Ascending aorta (tissue), 2 donors: ENCODE results near the gene EEF1AKMT4. TPM values are rescaled to one million over a fixed set of nuclear protein-coding genes. Genes with fewer than 3 reads are reported as not detected.

Experiments used
- DNase-seq, 2 donors: peaks; one replicate each; pipeline ENCODE4 v3.0.0-alpha.2; 2019; ENCODE audit warnings: low spot score in 2 of 2
- H3K27ac ChIP-seq, 2 donors: fragments of 200-600 bp; sonication (generic); one replicate each; pipeline ENCODE4 v1.5.1; 2016 to 2017; ENCODE audit warnings: mild to moderate bottlenecking in 1 of 2
- H3K27me3 ChIP-seq: fragments of 200-600 bp; sonication (generic); one replicate; pipeline ENCODE4 v1.5.1; 2017
- H3K36me3 ChIP-seq, 2 donors: fragments of 200-600 bp; sonication (generic); one replicate each; pipeline ENCODE4 v1.5.1; 2016
- H3K4me1 ChIP-seq, 2 donors: fragments of 200-600 bp; sonication (generic); one replicate each; pipeline ENCODE4 v1.5.1; 2016 to 2017; ENCODE audit warnings: mild to moderate bottlenecking in 1 of 2
- H3K4me3 ChIP-seq, 2 donors: fragments of 200-600 bp; sonication (generic); one replicate each; pipeline ENCODE4 v1.5.1; 2016 to 2017; ENCODE audit warnings: mild to moderate bottlenecking in 1 of 2
- H3K9me3 ChIP-seq, 2 donors: fragments of 200-600 bp; sonication (generic); one replicate each; pipeline ENCODE4 v1.5.1; 2016
- CTCF ChIP-seq, 3 experiments: fragments of 200-600 bp in 2 of 3; fragments of 450-650 bp in 1 of 3; sonication (generic) in 2 of 3; IDR thresholded peaks; one replicate each; pipeline ENCODE4 v1.5.1; 2016 to 2019; ENCODE audit warnings: antibody characterized with exemption in 3 of 3, mild to moderate bottlenecking in 1 of 3, moderate library complexity in 1 of 3
- intact Hi-C: fragments of 100-400 bp; cut with DNase I; formaldehyde crosslinking; loops from one replicate; pipeline ENCODE4 v1.15.1; 2023
- total RNA-seq: library from RNA; depleted of rRNA; stranded (reverse); fragments of >200 nt; gene quantifications from one replicate; pipeline ENCODE4 v1.1.0, GENCODE V29; 2016

Gene EEF1AKMT4
- total RNA-seq, 1 donor from 2014 or later, result 4.8 TPM

GRCh38 chr3:184233127-184233843 is 16.2 kb upstream of the EEF1AKMT4 start:
- Histone ChIP-seq H3K27ac (no peak overlapping the region), H3K27me3 (peaks cover 25% of the 10 kb centered on the region), H3K4me3 (no peak overlapping the region), H3K36me3 (no peaks in the 10 kb centered on the region), H3K9me3 (no peaks in the 10 kb centered on the region), H3K4me1 (peaks cover 10% of the 10 kb centered on the region in 2 donors)
- intact Hi-C loops, result no loop called here
- TF ChIP-seq CTCF (IDR thresholded peaks at IDR 0.05), result no peak
- DNase-seq, result no peak

- no peaks in the 10 kb centered on the region for H3K36me3 ChIP-seq
- TF ChIP-seq CTCF (IDR thresholded peaks at IDR 0.05), result no peak
- no peaks in the 10 kb centered on the region for H3K9me3 ChIP-seq
- H3K27me3 ChIP-seq, result peaks cover 25% of the 10 kb centered on the region
- peaks cover 10% of the 10 kb centered on the region in 2 donors for H3K4me1 ChIP-seq
- intact Hi-C loops, result no loop called here
- no peak overlapping the region for H3K27ac ChIP-seq
- no peak for DNase-seq
- no peak overlapping the region for H3K4me3 ChIP-seq
Measured at GRCh38 chr3:184234224-184234623, 15.2 kb upstream of the EEF1AKMT4 start.

- Histone ChIP-seq H3K27me3 (peaks cover 21% of the 10 kb centered on the region), H3K4me1 (peaks cover 6 to 10% of the 10 kb centered on the region in 2 donors)
Measured at GRCh38 chr3:184234671-184235380, 14.6 kb upstream of the EEF1AKMT4 start.

GRCh38 chr3:184235381-184236032 is 14.0 kb upstream of the EEF1AKMT4 start:
- Histone ChIP-seq H3K36me3 (no peaks in the 10 kb centered on the region), H3K27ac (no peak overlapping the region), H3K9me3 (no peaks in the 10 kb centered on the region), H3K4me3 (no peak overlapping the region), H3K27me3 (peaks cover 14% of the 10 kb centered on the region), H3K4me1 (peaks cover 0 to 4% of the 10 kb centered on the region in 2 donors)
- no peak for DNase-seq
- no peak for TF ChIP-seq CTCF (IDR thresholded peaks at IDR 0.05)
- intact Hi-C loops, result no loop called here

More at GRCh38 chr3:184234671-184235380, 14.6 kb upstream of the EEF1AKMT4 start:
- no peaks in the 10 kb centered on the region for H3K36me3 ChIP-seq
- H3K9me3 ChIP-seq, result no peaks in the 10 kb centered on the region
- intact Hi-C loops, result no loop called here
- no peak for TF ChIP-seq CTCF (IDR thresholded peaks at IDR 0.05)
- DNase-seq, result no peak
- H3K27ac ChIP-seq, result no peak overlapping the region
- H3K4me3 ChIP-seq, result no peak overlapping the region

GRCh38 chr3:184236033-184236410 is 13.4 kb upstream of the EEF1AKMT4 start:
- no peaks in the 10 kb centered on the region for H3K9me3 ChIP-seq
- H3K36me3 ChIP-seq, result no peaks in the 10 kb centered on the region
- no peaks in the 10 kb centered on the region for H3K4me1 ChIP-seq
- H3K27ac ChIP-seq, result no peak overlapping the region
- DNase-seq, result no peak
- TF ChIP-seq CTCF (IDR thresholded peaks at IDR 0.05), result no peak
- intact Hi-C loops, result no loop called here
- H3K27me3 ChIP-seq, result peaks cover 9% of the 10 kb centered on the region
- no peak overlapping the region for H3K4me3 ChIP-seq
